K562 (cell line): ENCODE measurements around the gene SPHKAP. TPM values are rescaled to one million over a fixed set of nuclear protein-coding genes. Genes with fewer than 3 reads are reported as not detected.

Experiments
- ATAC-seq: fragments of 200-7000 bp; cut with Tn5 transposase; 3 replicates; pipeline ENCODE4 v1.9.1; 2020; ENCODE audit warnings: moderate library complexity
- BruUV-seq: library from RNA; stranded (reverse); fragments of 400-500 nt; replicated peaks from 2 replicates; lab custom pipeline; 2021; lab: Mats Ljungman, UMichigan
- CTCF ChIA-PET: fragments of 300-600 bp; formaldehyde crosslinking; extraction: SDS; loops from one replicate; lab custom pipeline; 2021; ENCODE audit warnings: low intra/inter-chr PET ratio; lab: Yijun Ruan, JAX
- POLR2A ChIA-PET: fragments of 300-600, 350-650 bp; sonication (Branson Sonifier 250); formaldehyde crosslinking; extraction: SDS; loops from one replicate; lab custom pipeline; 2021; ENCODE audit warnings: antibody characterized with exemption, inconsistent platforms; lab: Yijun Ruan, JAX
- DNase-seq, 4 experiments: peaks; one replicate each; pipeline versions ENCODE4 v3.0.0 to v3.0.0-alpha.2; 2011 to 2018; ENCODE audit warnings: low spot score in 3 of 4, mixed read lengths in 3 of 4; ENCODE audit errors: extremely low read depth in 1 of 4
- FAIRE-seq: peaks from 2 replicates; lab custom pipeline; 2011; peaks lifted over from hg19 to GRCh38; lab: Jason Lieb, UNC
- H2AFZ ChIP-seq: 2 replicates; pipeline ENCODE4 v1.6.0; 2011; ENCODE audit warnings: low read depth, low read length, control low read depth, inconsistent platforms
- H3K27ac ChIP-seq: fragments of 200-600 bp; 3 replicates; pipeline ENCODE4 v1.8.0; 2011; ENCODE audit warnings: low read depth, mild to moderate bottlenecking, control low read depth, inconsistent platforms, low read length, moderate library complexity, mixed read lengths; ENCODE audit errors: extremely low read depth
- H3K27me3 ChIP-seq, 2 experiments: fragments of 300-600 bp in 1 of 2; 2 replicates in 1 of 2; 3 replicates in 1 of 2; pipeline versions ENCODE4 v1.6.0 to v1.8.0; 2011; ENCODE audit warnings: inconsistent platforms in 2 of 2, low read length in 2 of 2, mild to moderate bottlenecking in 1 of 2, mixed read lengths in 1 of 2, moderate library complexity in 1 of 2; ENCODE audit not compliant: control insufficient read depth in 2 of 2, insufficient read depth in 2 of 2
- H3K36me3 ChIP-seq: fragments of 300-600 bp; 3 replicates; pipeline ENCODE4 v1.8.0; 2011; ENCODE audit warnings: mild to moderate bottlenecking, low read length, inconsistent platforms; ENCODE audit not compliant: control insufficient read depth, insufficient read depth
- H3K4me1 ChIP-seq, 2 experiments: fragments of 200-600 bp in 1 of 2; replicated peaks in 1 of 2; 2 replicates in 1 of 2; 3 replicates in 1 of 2; pipeline versions ENCODE4 v1.5.1 to v1.8.0; 2011; ENCODE audit warnings: inconsistent platforms in 2 of 2, low read length in 2 of 2, mild to moderate bottlenecking in 1 of 2, mixed read lengths in 1 of 2, moderate library complexity in 1 of 2; ENCODE audit not compliant: control insufficient read depth in 2 of 2, insufficient read depth in 2 of 2
- H3K4me2 ChIP-seq: 2 replicates; pipeline ENCODE4 v1.6.1; 2011; ENCODE audit warnings: low read length, control low read depth, inconsistent platforms, mixed read lengths; ENCODE audit not compliant: insufficient read depth
- H3K4me3 ChIP-seq: fragments of 200-600 bp; sonication (generic), shearing (Covaris generic); 2 replicates; pipeline ENCODE4 v1.5.1; 2016; ENCODE audit warnings: control low read depth, inconsistent platforms
- H3K79me2 ChIP-seq: fragments of 200-600 bp; 3 replicates; pipeline ENCODE4 v1.8.0; 2011; ENCODE audit warnings: low read length, inconsistent platforms; ENCODE audit not compliant: control insufficient read depth, insufficient read depth
- H3K9ac ChIP-seq, 2 experiments: 2 replicates each; pipeline versions ENCODE4 v1.6.0 to v1.6.1; 2011; ENCODE audit warnings: low read depth in 2 of 2, low read length in 2 of 2, control low read depth in 1 of 2, inconsistent platforms in 1 of 2, mild to moderate bottlenecking in 1 of 2, mixed read lengths in 1 of 2; ENCODE audit not compliant: insufficient read depth in 1 of 2
- H3K9me1 ChIP-seq: one replicate; pipeline ENCODE4 v1.6.0; 2011; ENCODE audit warnings: inconsistent platforms, mild to moderate bottlenecking, low read length, moderate library complexity; ENCODE audit not compliant: control insufficient read depth, insufficient read depth
- H3K9me3 ChIP-seq: replicated peaks from 2 replicates; pipeline ENCODE4 v1.5.1; 2011; ENCODE audit warnings: low read depth, low read length, inconsistent platforms; ENCODE audit not compliant: control insufficient read depth, insufficient read depth
- H4K20me1 ChIP-seq: replicated peaks from 2 replicates; pipeline ENCODE4 v1.6.1; 2011; ENCODE audit warnings: low read length, inconsistent platforms, mixed read lengths; ENCODE audit not compliant: control insufficient read depth, insufficient read depth
- CHD4 ChIP-seq: fragments of 200-600 bp; sonication (generic); IDR thresholded peaks from 3 replicates; pipeline ENCODE4 v1.6.1; 2012; ENCODE audit warnings: low read depth, mild to moderate bottlenecking, mixed read lengths, low read length, inconsistent platforms; ENCODE audit not compliant: insufficient read depth, insufficient replicate concordance, poor library complexity, severe bottlenecking
- CREB1 ChIP-seq, 2 experiments: sonication (generic) in 1 of 2; formaldehyde crosslinking in 1 of 2; IDR thresholded peaks; 2 replicates each; pipeline versions ENCODE4 v1.6.1 to v1.8.0; 2012 to 2022; ENCODE audit warnings: inconsistent platforms in 1 of 2, mild to moderate bottlenecking in 1 of 2, missing genetic modification reagents in 1 of 2, moderate library complexity in 1 of 2
- ETV6 ChIP-seq, 3 experiments: fragments of 150-350 bp in 1 of 3; sonication (generic) in 1 of 3; formaldehyde crosslinking in 1 of 3; IDR thresholded peaks; 2 replicates each; pipeline versions ENCODE4 v1.6.1 to v1.8.0; 2014 to 2022; ENCODE audit warnings: borderline replicate concordance in 2 of 3, low read depth in 2 of 3, antibody characterized with exemption in 1 of 3, low read length in 1 of 3, mild to moderate bottlenecking in 1 of 3, missing genetic modification reagents in 1 of 3
- FOS ChIP-seq: IDR thresholded peaks from 3 replicates; pipeline ENCODE4 v1.6.1; 2011; ENCODE audit not compliant: insufficient read length; ENCODE audit errors: extremely low read depth
- HES1 ChIP-seq: fragments of 450-650 bp; IDR thresholded peaks from 2 replicates; pipeline ENCODE4 v1.6.1; 2016; ENCODE audit warnings: low read depth, mild to moderate bottlenecking, moderate library complexity
- MCM7 ChIP-seq, 2 experiments: fragments of 450-650 bp; IDR thresholded peaks; 2 replicates each; pipeline ENCODE4 v1.6.1; 2016 to 2018
- SREBF1 ChIP-seq: fragments of 150-350 bp; IDR thresholded peaks from 2 replicates; pipeline ENCODE4 v1.6.1; 2014; ENCODE audit warnings: antibody characterized with exemption, low read depth, low read length, borderline replicate concordance
- SRSF9 ChIP-seq: fragments of 200-400 bp; formaldehyde crosslinking; IDR thresholded peaks from 2 replicates; pipeline ENCODE4 v1.6.1; 2017; ENCODE audit warnings: low read depth, low read length, borderline replicate concordance
- THRAP3 ChIP-seq: fragments of 450-650 bp; IDR thresholded peaks from 2 replicates; pipeline ENCODE4 v1.6.1; 2016; ENCODE audit warnings: mild to moderate bottlenecking, inconsistent platforms, borderline replicate concordance
- WGBS: fragments of 100-300 bp; shearing (Covaris generic); methylation state at CpG from one replicate; pipeline ENCODE4 v1.1.6; 2016; ENCODE audit warnings: low coverage, mixed read lengths; ENCODE audit not compliant: insufficient coverage; ENCODE audit errors: missing lambda C conversion rate; 5-methylcytosine and 5-hydroxymethylcytosine counted together
- in situ Hi-C: fragments of 300-500 bp; cut with MboI; formaldehyde crosslinking; loops from 4 replicates; pipeline ENCODE4 v1.15.0; 2018; ENCODE audit warnings: inconsistent platforms, mixed read lengths
- intact Hi-C: fragments of 100-400 bp; cut with micrococcal nuclease; formaldehyde crosslinking; loops from 2 replicates; pipeline ENCODE4 v1.14.2; 2022
- polyA plus RNA-seq, 8 experiments: library from polyadenylated mRNA; depleted of rRNA in 4 of 8; stranded (reverse) in 5 of 8; unstranded in 3 of 8; fragments of >200 nt; fragmentation: Nextera tagmentation in 2 of 8; fragmentation: Illumina TruSeq in 1 of 8; extraction: Ambion mirVana in 2 of 8; extraction: Trizol in 1 of 8; gene quantifications; 2 replicates each; pipeline versions ENCODE4 v1.2.1 to v1.2.3, GENCODE V29; 2011 to 2014; ENCODE audit warnings: inconsistent platforms in 1 of 8, missing spikeins in 1 of 8
- total RNA-seq, 7 experiments: library from RNA; depleted of rRNA in 6 of 7; stranded (reverse); fragments of >200 nt in 6 of 7; fragmentation: Illumina TruSeq in 2 of 7; extraction: Trizol in 2 of 7; gene quantifications; 2 replicates each; pipeline versions ENCODE4 v1.2.1 to v1.2.3, GENCODE V29; 2011 to 2021; ENCODE audit warnings: low replicate concordance in 1 of 7
- TF ChIP-seq, protein P1 (sequence below): fragments of 250-450 bp; sonication (Bioruptor Pico); IDR thresholded peaks from 2 replicates; pipeline ENCODE4 v1.5.0; 2022; ENCODE audit warnings: mild to moderate bottlenecking

SPHKAP gene
- total and polyA plus RNA-seq, 9 of the 15 experiments (the other 6 are each of a cell fraction or from before 2014, with no cell fraction given), result not detected

DNA sequence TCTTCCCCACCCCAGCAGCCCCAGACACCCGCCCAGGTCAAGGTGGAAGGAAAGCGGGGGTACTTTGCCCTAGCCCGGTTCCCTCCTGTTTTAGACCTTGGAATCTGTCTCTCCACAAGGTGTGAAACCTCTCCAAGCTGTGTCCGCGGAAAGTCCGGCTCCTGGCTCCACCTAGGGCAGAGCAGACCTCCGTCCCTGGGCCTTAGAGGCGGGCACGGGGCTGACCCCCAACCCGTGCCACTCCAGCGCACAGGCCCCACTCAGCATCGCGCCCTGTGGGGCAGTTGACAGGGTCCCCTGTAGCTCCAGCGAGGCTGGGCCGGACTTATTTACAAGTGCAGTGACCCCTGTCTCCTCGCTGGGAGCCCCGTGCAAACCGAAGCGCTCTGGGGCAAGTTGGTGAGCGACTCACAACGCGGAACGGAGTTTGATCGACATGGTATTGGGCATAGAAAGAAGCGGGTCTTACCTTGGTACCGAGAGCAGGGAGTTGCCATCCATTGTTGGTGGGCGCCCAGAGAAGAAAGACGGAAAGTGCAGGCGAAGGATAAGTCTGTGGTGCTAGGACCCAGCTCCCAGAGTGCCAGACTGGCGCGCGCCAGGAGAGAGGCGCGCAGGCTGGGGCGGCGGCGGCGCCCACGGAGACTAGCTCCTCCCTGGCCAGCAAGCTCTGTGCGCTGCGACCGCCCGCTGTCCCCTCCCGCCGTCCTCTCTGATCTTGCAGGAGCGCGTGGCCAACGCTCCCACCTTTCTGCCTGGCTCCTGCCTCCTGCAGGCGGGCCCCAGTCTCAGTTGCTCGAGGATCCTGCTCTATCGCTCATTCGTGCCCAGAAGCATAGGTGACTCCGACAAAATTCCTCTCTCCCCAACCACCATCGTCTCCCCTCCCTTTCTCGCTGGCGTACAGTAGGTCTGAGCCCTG is at the start of gene SPHKAP (continued):
- TF ChIP-seq ETV6 (IDR thresholded peaks at IDR 0.05; ENCODE audit: borderline replicate concordance in 1 of 2, low read depth in 2 of 2, low read length in 1 of 2) (no peak), ETV6 (CRISPR knock-in tag; IDR thresholded peaks at IDR 0.05; ENCODE audit: borderline replicate concordance) (no peak)
- TF ChIP-seq, all 486 proteins: peak for 0

DNA sequence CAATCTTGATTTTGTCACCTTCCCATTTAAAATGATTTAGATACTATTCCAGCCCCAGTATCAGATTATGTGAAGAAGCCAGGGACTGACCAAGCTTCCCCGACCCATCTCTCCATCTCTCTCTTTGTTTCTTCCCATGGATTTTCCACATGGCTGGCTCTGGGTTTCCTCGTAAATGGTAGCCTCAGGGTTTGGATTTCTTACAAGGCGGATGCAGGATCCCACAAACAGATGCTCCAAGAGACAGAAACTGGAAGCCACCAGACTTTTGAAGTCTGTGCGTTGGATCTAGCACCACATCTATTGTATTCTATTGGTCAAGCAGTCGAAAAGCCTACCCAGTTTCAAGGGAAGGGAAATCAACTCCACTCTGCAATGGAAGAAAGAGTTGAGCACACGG is 46.0 kb upstream of the SPHKAP start:
- H4K20me1 ChIP-seq, result no peaks in the 10 kb centered on the region
- no peaks in the 10 kb centered on the region for H3K27me3 ChIP-seq
- H3K4me1 ChIP-seq, result no peaks in the 10 kb centered on the region
- no peaks in the 10 kb centered on the region for H3K79me2 ChIP-seq
- POLR2A ChIA-PET, result no interaction called here
- no peaks in the 10 kb centered on the region for H3K36me3 ChIP-seq
- no peak overlapping the region for H3K27ac ChIP-seq
- ATAC-seq, result no peak
- no peak overlapping the region for H3K4me3 ChIP-seq
- DNase-seq, result no peak
- WGBS, result 3% methylated on average over 5 of the region's 6 CpGs
- BruUV-seq, result no TSS peak
- CTCF ChIA-PET, result no interaction called here
- H3K9me3 ChIP-seq, result no peaks in the 10 kb centered on the region
- no peaks in the 10 kb centered on the region for H3K9me1 ChIP-seq
- no peak for FAIRE-seq
- no peak overlapping the region for H2AFZ ChIP-seq
- in situ Hi-C loops (no loop called here), intact Hi-C loops (no loop called here)
- H3K9ac ChIP-seq, result no peak overlapping the region
- no peak overlapping the region for H3K4me2 ChIP-seq
- TF ChIP-seq CREB1 (IDR thresholded peaks at IDR 0.05), result no peak
- no peak for TF ChIP-seq CREB1 (CRISPR knock-in tag; IDR thresholded peaks at IDR 0.05)
- TF ChIP-seq FOS, result no peak
- TF ChIP-seq CHD4, result no peak
- no peak for TF ChIP-seq SREBF1
- TF ChIP-seq SRSF9, result no peak
- TF ChIP-seq HES1, result no peak
- TF ChIP-seq THRAP3, result no peak
- no peak for TF ChIP-seq MCM7 (IDR thresholded peaks at IDR 0.05)
- TF ChIP-seq, protein P1, sequence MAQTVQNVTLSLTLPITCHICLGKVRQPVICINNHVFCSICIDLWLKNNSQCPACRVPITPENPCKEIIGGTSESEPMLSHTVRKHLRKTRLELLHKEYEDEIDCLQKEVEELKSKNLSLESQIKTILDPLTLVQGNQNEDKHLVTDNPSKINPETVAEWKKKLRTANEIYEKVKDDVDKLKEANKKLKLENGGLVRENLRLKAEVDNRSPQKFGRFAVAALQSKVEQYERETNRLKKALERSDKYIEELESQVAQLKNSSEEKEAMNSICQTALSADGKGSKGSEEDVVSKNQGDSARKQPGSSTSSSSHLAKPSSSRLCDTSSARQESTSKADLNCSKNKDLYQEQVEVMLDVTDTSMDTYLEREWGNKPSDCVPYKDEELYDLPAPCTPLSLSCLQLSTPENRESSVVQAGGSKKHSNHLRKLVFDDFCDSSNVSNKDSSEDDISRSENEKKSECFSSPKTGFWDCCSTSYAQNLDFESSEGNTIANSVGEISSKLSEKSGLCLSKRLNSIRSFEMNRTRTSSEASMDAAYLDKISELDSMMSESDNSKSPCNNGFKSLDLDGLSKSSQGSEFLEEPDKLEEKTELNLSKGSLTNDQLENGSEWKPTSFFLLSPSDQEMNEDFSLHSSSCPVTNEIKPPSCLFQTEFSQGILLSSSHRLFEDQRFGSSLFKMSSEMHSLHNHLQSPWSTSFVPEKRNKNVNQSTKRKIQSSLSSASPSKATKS (CRISPR knock-in tag), result no peak
